22Rv1 (cell line): ENCODE data around the gene TNNI3K.

Source experiments
- H3K27ac ChIP-seq: fragments of 450-650 bp; 2 replicates; pipeline ENCODE4 v1.5.1; 2017
- CTCF ChIP-seq: fragments of 450-650 bp; IDR thresholded peaks from 2 replicates; pipeline ENCODE4 v1.5.1; 2017; ENCODE audit warnings: mild to moderate bottlenecking
- ZFX ChIP-seq: fragments of 450-650 bp; IDR thresholded peaks from 2 replicates; pipeline ENCODE4 v1.6.1; 2017; ENCODE audit warnings: antibody characterized with exemption, borderline replicate concordance

Gene TNNI3K

GRCh38 chr1:74392840-74393239 lies 157.7 kb downstream of the TNNI3K start:
- TF ChIP-seq ZFX (no peak), CTCF (no peak)
- H3K27ac ChIP-seq: no peak overlapping the region

GRCh38 chr1:74395571-74395970 lies 160.4 kb downstream of the TNNI3K start:
- TF ChIP-seq ZFX (no peak), CTCF (no peak)
- H3K27ac ChIP-seq: no peak overlapping the region

GRCh38 chr1:74396462-74396861 lies 161.3 kb downstream of the TNNI3K start:
- TF ChIP-seq CTCF (no peak), ZFX (no peak)
- H3K27ac ChIP-seq: no peak overlapping the region

GRCh38 chr1:74396933-74397332 lies 161.7 kb downstream of the TNNI3K start:
- TF ChIP-seq ZFX (no peak), CTCF (no peak)
- no peak overlapping the region for H3K27ac ChIP-seq

- H3K27ac ChIP-seq: no peak overlapping the region
- TF ChIP-seq CTCF (no peak), ZFX (no peak)
Observed at GRCh38 chr1:74399249-74399648, 164.1 kb downstream of the TNNI3K start.

- H3K27ac ChIP-seq: no peak overlapping the region
- TF ChIP-seq ZFX (no peak), CTCF (no peak)
Observed at GRCh38 chr1:74402873-74403272, 167.7 kb downstream of the TNNI3K start.

- TF ChIP-seq CTCF (no peak), ZFX (no peak)
- H3K27ac ChIP-seq: no peak overlapping the region
Observed at GRCh38 chr1:74403606-74404005, 168.4 kb downstream of the TNNI3K start.

GRCh38 chr1:74406759-74407158 lies 171.6 kb downstream of the TNNI3K start:
- TF ChIP-seq ZFX: no peak
- TF ChIP-seq CTCF: no peak

More at GRCh38 chr1:74406759-74407158, 171.6 kb downstream of the TNNI3K start:
- H3K27ac ChIP-seq: no peak overlapping the region
